ENCODE measurements around the gene PPP4R4.

- TF ChIP-seq CTCF (IDR thresholded peaks at IDR 0.05), result no peak
- no peak for TF ChIP-seq EP300 (IDR thresholded peaks at IDR 0.05)
Observed at GRCh38 chr14:94157197-94157596, 16.9 kb upstream of the PPP4R4 start.
